OCI-M1 (cell line): ENCODE data around the gene ALG1L2.
"Not testable (repeated sequence)": the region's sequence is repeated elsewhere in the genome, so short reads cannot be mapped to it uniquely, and the experiment has no call there.

Experiments used
- DNase-seq: peaks from one replicate; lab custom pipeline; 2025; lab: John Stamatoyannopoulos, UW

The ALG1L2 gene, protein sequence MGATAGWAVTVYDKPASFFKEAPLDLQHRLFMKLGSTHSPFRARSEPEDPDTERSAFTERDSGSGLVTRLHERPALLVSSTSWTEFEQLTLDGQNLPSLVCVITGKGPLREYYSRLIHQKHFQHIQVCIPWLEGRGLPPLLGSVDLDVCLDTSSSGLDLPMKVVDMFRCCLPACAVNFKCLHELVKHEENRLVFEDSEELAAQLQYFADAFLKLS

DNA sequence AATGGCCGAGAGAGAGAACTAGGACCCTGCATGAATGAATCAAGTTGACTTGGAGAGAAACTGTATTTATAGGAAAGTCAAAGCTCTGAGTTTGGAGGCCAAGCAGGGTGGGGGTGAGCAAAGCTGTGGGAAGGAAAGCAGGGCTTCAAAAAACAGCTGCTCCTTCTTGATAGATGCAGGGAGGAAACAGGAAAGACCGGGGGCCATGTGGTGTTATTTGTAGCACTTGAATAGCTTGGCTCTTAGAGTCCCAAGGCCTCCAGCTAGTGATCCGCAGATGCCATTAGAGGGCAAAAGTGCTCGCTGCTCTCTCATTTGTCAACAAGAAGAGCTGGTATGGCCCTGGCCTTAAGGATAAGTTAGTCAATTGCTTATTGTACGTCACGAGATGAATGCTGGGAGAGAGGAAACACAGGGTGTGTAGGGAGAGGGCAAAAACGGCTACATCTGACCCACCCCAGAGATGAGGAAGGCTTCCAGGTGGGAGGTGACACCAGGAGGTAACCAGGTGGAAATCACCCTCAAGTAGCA lies at the start of gene ALG1L2:
Gene ALG1L2 (plus strand): TSS at position 481 of the 531 bp plus-strand sequence. CDS start 186 bp downstream, outside the sequence.
- no peak for DNase-seq

DNA sequence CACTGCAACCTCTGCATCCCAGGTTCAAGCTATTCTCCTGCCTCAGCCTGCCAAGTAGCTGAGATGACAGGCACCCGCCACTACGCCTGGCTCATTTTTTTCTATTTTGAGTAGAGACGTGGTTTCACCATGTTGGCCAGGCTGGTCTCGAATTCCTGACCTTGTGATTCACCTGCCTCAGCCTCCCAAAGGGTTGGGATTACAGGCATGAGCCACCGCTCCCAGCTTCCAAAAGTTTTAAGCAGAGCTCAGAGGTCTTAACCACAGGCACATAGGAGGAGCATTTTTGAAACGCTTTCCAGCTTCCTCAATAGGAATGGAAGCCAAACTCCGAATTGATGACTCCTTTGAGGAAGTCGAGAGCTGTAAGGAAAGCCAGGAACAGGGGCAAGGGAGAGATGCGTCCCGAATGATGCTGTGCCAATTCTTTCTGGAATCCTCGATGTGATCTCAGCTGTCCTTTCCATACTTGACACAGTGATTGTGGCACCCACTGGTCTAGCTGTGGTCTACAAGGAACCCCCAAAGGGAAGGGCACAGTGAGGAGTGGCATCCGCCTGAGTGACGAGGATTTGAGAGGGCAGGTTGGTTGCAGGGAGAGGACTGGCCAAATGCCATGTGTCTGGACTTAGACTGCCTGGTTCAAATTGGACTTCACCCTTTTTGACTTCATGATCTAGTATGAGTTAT lies 44.4 kb upstream of the ALG1L2 start:
- DNase-seq: not testable (repeated sequence)

DNA sequence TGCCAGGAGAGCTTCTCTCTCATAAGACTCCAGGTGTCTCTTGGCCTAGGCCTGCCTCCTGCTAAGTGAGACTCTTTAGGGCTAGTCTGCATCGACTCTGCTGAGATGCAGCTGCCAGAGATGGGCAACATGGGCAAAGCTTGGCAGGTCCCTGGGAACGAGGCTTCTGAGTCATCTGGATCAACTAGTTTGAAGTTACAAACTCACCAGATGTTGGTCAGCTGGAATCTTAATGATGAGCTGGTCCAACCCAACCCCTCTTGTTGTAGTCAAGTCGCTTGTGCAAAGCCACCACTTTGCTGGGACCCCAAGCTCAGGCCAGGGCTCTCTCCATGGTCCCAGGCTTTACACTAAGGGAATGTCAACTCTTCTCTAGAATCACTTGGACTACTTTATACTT lies 38.9 kb upstream of the ALG1L2 start:
- not testable (repeated sequence) for DNase-seq

DNA sequence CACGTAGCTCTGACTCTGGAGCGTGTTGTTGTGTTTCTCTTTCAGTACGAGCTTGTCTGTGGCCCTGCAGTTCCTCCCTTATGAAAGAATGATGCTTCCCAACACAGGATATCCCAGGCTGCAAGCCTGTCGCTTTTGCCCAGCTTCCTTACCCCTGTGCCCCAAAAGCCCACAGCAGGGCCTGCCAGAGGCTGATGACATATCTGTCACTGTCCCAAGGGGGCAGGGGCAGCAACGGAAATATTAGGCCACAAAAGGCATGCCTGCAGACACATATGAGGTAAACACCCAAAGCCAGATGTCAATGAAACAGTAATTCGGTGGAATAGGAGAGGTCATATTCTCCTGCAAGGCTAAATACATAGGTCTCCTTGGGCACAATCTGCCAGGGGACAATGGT lies 38.0 kb upstream of the ALG1L2 start:
- not testable (repeated sequence) for DNase-seq

DNA sequence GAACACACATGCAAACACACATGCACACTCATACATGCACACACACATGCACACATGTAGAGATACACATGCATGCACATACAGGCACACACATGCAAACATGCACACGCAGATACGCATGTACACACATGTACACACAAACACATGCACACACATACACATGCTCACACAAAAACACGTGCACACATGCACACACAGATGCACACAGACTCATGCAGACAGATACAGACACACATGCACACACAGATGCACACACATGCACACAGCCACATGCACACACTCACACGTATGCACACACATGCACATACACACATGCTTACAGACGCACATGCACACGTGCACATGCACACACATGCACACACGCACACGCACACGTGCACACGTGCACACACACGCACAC lies 37.3 kb upstream of the ALG1L2 start:
- no peak for DNase-seq

DNA sequence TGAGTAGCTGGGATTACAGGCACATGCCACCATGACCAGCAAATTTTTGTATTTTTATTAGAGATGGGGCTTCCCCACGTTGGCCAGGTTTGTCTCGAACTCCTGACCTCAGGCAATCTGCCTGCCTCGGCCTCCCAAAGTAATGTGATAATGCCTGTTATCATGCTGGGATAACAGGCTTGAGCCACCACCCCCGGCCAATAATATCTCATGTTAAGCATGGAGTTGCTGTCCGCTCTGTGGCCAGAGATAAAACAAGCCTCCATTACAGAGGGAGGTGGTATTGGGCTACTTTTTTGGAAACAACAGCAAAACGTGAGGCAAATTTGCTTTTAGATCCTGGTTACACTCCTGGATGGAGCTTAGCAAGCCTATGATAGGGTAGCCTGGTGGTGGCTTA lies 32.9 kb upstream of the ALG1L2 start:
- peak; percentile 14 for DNase-seq

DNA sequence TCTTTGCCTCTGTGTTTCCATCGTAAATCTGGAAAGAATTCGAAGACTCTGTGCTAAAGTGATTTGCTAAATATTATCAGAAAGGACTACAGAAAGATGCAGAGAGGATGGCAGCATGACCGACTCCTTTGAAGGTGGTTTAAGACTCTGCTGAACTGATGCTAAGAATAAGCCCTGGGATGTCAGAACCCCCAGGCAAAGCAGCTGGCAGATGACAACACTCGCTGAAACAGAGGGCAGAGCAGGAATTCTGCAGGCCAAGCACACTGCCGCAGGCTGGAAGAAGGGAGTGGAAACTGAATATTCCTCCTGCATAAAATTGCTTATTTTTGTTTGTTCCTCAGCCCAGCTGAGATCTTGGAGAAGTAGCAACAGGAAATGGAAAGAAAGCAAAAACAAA lies 29.3 kb upstream of the ALG1L2 start:
- DNase-seq: not testable (repeated sequence)

DNA sequence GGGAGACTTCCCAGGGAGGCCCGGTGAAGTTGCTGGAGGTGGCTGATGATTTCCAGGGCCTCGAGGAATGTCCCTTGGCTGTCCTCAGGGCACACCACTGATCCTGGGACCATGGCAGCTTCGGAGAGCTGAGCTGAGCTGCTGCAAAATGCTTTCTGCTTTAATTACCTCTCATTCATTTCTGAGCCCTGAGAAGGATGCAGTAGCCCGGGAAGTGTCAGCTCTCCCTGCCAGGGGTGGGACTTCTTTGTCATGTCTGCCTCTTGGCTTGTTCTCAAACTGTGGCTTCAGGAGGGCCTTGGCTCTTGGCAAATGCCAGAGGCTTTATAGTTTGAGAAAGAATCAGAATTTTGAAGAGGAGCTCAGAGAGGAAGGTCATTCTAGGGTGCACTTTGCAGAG lies 28.7 kb upstream of the ALG1L2 start:
- not testable (repeated sequence) for DNase-seq

DNA sequence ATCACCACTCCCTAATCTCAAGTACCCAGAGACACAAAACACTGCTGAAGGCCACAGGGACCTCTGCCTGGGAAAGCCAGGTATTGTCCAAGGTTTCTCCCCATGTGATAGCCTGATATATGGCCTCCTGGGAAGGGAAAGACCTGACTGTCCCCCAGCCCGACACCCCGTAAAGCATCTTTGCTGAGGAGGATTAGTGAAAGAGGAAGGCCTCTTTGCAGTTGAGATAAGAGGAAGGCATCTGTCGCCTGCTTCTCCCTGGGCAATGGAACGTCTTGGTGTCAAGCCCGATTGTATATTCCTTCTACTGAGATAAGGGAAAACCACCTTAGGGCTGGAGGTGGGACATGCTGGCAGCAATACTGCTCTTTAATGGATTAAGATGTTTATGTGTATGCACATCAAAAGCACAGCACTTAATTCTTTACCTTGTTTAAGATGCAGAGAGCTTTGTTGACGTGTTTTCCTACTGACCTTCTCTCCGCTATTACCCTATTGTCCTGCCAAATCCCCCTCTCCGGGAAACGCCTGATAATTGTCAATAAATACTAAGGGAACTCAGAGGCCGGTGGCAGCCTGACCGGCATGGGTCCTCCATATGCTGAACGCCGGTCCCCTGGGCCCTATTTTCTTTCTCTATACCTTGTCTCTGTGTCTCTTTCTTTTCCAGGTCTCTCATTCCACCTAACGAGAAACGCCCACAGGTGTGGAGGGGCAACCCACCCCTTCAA lies 23.9 kb upstream of the ALG1L2 start:
- peak; percentile 26 for DNase-seq

DNA sequence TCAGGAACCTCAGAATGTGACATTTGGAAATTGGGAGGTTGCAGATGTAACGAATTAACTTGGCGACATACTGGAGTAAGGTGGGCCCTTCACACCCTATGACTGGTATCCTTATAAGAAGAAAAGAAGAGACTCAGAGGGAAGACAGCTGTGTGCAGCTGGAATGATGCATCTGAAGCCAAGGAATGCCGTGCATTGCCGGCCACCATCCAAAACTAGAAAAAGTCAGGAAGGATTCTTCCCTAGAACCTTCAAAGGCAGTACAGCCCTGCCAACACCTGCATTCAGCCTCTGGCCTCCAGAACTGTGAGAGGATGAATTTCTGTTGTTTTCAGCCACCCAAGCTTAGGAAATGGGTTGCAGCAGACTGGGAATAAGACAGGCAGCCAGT lies 23.4 kb upstream of the ALG1L2 start:
- DNase-seq: not testable (repeated sequence)

DNA sequence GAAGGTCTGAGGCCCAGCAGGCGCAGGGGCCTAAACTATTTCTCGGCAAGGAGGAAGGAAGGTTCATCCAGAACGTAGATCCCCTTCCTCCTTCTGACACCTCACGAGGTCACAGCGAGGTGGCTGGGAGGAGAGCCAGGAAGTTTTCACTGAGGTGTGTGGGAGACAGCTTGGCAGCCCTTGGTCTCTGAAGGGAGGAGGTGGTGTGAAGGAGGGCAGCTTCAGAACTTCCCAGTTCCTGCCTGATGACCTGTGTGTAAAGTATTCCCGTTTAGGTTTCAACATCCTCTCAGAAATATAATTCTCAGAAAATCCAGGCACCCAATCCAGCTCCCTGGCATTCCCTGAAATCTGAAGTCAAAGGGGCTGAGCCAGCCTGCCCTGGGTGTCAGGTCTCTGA lies 22.9 kb upstream of the ALG1L2 start:
- DNase-seq: not testable (repeated sequence)

DNA sequence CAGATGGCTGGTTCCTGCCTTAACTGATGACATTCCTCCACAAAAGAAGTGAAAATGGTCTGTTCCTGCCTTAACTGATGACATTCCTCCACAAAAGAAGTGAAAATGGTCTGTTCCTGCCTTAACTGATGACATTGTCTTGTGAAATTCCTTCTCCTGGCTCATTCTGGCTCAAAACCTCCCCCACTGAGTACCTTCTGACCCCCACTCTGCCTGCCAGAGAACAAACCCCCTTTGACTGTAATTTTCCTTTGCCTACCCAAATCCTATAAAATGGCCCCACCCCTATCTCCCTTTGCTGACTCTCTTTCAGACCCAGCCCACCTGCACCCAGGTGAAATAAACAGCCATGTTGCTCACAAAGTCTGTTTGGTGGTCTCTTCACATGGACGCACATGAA lies 22.5 kb upstream of the ALG1L2 start:
- DNase-seq: not testable (repeated sequence)

DNA sequence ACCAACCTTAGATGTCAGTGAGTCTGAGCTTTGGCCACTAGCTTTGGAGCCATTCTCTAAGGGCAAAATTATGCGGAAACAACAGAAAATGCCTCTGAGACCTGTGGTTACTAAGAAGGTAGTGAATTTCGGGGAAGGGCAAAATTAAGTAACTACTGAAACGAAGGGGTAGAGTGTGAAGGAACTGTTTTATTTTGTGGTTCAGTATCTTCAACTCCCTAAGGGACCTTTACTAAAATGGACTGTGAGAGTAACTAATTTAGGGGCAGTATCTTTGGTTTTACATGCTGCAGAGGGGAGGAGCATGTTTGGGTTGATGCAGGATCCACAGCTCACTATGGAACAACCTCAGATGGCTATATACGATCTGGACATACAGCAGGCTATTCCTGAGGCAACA lies 8.0 kb upstream of the ALG1L2 start:
- no peak for DNase-seq

DNA sequence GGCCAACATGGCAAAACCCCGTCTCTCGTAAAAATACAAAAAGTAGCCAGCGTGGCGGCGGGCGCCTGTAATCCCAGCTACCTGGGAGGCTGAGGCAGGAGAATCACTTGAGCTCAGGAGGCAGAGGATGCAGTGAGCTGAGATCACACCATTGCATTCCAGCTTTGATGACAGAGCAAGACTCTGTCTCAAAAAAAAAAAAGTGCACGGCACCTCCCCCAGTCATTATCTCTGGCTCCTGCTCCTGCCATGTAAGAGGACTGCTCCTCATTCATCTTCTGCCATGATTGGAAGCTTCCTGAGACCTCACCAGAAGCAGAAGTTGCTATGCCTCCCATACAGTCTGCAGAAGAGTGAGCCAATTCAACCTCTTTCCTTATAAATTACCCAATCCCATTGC lies 4.0 kb upstream of the ALG1L2 start:
- peak; percentile 15 for DNase-seq

DNA sequence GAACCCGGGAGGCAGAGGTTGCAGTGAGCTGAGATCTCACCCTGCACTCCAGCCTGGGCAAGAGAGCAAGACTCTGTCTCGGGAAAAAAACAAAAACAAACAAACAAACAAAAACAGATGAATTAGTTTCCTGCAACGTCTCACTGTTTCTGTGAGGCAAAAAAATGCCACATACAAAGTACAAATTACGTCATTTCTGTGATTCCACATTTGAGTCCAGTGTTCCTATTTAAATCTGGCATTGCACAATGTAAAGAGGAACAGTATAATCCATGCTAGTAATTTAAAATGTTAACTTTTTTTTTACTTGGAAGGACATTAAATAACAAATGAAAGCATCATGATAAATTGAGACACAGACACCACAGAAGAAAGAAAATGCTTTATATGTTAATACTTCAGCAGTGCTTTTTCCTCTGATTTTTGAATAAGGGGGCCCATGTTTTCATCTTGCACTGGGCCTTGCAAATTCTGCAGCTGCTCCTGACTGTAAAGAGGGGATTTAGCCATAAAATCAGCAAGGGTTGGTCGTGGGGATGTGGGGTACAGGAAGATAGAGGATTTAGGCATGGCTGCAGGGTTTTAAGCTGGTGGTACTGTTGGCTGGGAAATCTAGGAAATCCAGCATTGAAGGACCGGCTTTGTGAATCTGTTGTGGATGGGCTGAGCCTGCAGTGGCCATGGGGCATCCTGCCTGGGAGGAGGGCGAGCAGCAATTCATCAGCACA lies 1.9 kb downstream of the ALG1L2 start:
- DNase-seq: not testable (repeated sequence)

DNA sequence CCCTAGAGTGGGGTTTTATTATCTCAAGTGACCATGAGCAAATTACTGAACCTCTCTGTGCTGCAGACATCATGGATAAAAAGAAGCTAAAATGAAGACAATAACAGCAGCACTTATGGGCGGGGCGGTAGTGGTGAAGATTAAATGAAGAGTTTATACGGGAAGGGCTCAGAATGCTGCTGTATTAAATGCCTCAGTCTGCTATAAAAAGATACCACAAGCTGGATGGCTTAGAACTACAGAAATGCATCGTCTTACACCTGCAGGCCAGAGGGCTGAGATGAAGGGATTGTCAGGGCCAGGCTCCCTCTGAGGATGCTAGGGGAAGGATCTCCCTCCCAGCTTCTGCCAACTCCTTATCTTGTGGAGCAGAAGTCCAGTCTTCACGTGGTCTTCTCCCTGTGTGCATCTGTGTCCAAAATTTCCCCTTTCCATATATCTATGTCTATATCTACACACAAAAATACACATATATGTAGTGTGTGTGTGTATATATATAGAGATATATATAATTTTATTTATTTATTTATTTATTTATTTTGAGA lies 2.9 kb downstream of the ALG1L2 start:
- peak; percentile 3 for DNase-seq

DNA sequence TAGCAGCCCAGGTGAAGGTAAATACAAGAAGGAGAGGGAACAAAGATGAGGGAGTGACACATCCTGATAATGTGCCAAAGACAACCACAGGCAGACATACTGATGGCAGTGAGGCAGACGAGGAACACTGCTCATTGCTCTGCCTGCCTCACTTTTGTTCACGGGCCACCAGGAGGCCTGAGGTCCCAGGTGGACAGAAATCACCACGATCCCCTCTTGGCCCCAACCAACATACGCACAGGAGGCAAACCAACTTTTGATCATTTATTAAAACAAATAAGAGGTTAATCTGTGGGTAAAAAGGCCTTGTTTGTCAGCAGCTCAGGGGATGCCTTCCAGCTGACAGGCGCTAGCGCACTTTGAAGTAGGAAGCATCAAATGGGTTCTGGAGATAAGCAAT lies 4.2 kb downstream of the ALG1L2 start:
- no peak for DNase-seq

DNA sequence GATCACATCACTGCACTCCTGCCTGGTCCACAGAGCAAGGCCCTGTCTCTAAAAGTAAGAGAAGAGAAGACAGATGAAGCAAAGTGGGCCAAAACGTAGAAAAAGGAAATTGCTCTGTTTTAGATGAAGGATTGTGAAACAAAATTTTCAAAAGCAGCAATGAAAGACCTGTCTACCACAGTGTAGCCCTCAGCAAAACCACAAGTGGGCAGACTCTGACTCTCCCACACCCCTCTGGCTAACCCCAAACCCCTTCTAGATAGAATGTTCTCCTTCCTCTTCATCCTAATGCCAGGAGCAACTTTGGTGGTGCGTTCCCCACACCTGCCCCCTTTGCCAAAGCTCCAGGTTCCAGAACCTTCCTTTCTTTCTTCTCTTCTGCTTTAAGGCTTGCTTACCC lies 5.0 kb downstream of the ALG1L2 start:
- peak; percentile 20 for DNase-seq

DNA sequence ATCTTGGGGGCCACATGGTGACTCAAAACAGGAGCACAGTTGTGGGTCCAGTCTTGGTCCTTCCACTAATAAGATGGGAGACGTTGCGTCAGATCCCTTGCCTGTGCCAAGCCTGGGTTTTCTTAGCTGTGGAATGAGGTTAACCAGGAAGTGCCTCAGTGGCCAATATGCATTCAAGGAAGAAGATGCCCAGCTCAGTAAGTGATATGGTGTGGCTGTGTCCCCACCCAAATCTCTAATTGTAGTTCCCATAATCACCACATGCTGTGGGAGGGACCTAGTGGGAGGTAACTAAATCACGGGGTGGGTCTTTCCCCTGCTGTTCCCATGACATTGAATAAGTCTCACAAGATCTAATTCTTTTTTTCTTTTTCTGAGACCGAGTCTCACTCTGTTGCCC lies 6.4 kb downstream of the ALG1L2 start:
- no peak for DNase-seq

DNA sequence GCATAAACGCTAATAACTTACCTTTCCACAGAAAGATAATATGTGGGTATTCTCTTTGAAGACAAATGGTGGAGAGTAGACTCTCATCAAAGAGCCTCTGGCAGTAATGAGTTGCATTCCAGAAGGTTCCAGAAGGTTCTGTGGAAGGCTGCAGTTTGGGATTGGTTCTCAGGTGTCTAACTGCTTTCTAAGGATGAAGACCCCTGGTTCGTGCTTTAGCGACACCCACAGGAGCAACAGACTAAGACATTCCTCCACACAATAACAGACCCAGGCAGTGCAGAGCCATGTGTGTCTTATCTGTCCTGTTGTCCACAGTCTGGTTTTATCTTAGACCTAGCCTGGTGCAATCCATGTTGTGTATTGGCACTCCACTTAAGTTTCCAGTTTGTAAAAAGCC lies 9.1 kb downstream of the ALG1L2 start:
- peak; percentile 40 for DNase-seq

DNA sequence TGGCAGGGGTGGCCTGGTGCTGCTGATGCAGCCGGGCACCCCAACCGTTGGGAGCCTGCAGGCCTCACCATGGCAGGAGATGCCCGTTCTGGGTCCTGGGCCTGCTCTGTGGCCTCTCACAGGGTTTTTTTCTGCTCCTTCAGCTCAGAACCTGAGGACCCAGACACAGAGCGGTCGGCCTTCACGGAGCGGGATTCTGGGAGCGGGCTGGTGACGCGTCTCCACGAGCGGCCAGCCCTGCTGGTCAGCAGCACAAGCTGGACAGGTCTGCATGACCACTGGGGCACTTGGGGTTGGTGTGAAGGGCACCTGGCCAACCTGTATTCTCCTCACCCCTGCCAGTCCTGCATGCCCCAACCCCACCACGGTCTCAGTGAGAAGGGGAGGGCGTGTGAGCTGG lies 10.3 kb downstream of the ALG1L2 start:
- no peak for DNase-seq
